Measurements from ENCODE around the gene TEX52.
"Not testable (repeated sequence)": the region's sequence is repeated elsewhere in the genome, so short reads cannot be mapped to it uniquely, and the experiment has no call there.

Gene TEX52

DNA sequence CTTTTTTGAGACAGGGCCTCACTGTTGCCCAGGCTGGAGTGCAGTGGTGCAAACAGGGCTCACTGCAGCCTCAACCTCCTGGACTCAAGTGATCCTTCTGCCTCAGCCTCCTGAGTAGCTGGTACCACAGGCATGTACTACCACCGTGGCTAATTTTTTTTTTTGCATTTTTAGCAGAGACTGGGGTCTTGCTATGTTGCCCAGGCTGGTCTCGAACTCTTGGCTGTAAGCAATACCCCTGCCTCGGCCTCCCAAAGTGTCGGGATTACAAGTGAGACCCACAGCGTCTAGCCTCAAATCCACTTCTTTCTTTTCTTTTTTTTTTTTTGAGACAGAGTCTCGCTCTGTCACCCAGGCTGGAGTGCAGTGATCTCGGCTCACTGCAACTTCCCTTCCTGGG is 6.6 kb upstream of the TEX52 start:
- not testable (repeated sequence) for DNase-seq

- DNase-seq: no peak
These were observed 6.0 kb upstream of the TEX52 start for GRCh38 chr12:2862876-2863275.

DNA sequence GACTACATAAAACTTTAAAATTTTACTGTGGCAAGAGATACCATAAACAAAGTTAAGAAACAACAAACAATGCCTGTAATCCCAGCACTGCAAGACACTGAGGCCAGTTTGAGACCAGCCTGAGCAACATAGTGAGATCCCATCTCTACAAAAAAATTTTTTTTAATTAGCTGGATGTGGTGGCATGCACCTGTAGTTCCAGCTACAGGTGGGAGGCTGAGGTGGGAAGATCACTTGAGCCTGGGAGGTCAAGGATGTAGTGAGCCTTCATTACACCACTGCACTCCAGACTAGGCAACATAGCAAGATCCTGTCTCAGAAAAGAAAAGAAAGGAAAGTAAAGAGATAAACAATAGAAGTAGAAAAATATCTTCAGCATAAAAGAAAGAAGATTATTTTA is 3.3 kb upstream of the TEX52 start:
- DNase-seq: no peak

GRCh38 chr12:2858944-2859421 is 2.1 kb upstream of the TEX52 start:
- DNase-seq: no peak

GRCh38 chr12:2858334-2858733 is 1.5 kb upstream of the TEX52 start:
- DNase-seq: no peak

DNA sequence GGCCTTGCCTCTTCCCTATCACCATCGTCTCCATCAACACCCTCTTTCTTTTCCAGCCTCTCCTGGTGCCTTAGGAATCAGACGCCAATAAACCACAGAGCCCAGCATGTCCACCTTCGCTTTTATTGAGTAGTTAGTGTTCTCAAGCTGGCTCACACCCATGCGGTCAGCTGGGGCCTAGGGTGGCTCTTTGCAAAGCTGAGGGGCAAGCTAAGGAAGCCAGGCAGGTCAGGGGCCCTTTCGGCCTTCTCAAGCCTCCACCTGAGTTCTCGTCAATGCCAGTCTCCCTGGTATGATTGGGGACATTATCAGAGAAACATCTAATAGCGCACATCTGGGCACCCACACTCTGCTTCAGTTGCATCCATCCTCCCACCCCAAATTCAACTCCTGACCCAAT is 737 bp upstream of the TEX52 start:
- no peak for DNase-seq

GRCh38 chr12:2856051-2856450 is 788 bp downstream of the TEX52 start:
- no peak for DNase-seq

DNA sequence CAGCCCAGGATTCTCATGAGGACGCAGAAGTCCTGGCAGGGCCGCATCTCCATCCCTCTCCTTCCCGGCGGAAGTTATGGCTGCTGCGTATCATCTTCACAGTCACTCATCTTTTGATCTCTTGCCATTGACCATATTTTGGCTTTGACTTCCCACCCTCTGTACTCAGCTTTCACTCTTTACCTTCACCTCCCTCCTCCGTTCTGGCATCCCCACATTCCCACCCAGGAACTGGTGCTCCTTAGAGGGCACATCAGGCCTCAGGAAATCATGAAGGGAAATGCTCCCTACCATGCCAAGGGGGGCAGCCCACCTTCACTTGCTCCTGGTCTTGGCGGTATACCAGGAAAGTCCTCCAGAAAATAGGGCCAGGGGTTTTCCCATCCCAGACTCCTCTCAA is 1.3 kb downstream of the TEX52 start:
- no peak for DNase-seq

GRCh38 chr12:2854669-2855453 is 2.0 kb downstream of the TEX52 start:
- no peak for DNase-seq

DNA sequence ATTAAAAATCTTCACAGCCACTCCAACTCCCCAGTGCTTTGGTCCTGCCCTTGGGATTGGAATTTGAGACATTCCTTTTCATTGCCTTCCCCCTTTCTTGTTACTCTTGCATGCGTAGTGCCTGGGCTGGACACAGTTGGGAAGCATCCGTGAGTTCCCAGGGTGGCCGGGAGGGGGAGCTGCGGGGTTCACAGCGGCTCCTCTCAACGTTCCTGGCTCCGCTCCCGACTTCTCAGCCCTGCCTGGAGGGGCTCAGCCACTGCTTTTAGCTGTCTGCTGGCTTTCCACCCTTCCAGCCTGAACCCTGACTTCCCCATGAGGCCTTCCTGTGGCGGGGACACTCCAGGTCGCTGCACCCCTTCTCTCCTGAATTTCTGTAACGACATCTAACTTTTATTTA is 3.2 kb downstream of the TEX52 start:
- DNase-seq: peak; percentile 89

DNA sequence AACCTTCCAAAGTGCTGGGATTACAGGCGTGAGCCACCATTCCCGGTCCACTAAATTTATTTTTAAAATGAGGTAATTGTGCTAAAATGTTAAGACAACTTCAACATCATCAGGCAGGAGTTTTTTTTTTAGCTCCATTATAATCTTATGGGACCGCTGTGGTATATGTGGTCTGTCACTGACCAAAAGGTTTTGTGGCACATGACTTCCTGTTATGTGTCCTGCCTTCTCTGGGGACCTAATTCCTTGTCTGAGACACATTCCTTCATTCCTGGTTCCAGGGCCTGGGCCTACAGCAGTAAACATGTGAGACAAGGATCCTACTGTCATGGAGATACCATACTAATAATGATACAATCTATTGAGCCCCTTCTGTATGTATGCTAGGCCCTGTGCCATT is 4.9 kb downstream of the TEX52 start:
- DNase-seq: no peak

- DNase-seq: no peak
These were observed 11.6 kb downstream of the TEX52 start for GRCh38 chr12:2845280-2845679.

- DNase-seq: no peak
These were observed 12.1 kb downstream of the TEX52 start for GRCh38 chr12:2844786-2845185.

DNA sequence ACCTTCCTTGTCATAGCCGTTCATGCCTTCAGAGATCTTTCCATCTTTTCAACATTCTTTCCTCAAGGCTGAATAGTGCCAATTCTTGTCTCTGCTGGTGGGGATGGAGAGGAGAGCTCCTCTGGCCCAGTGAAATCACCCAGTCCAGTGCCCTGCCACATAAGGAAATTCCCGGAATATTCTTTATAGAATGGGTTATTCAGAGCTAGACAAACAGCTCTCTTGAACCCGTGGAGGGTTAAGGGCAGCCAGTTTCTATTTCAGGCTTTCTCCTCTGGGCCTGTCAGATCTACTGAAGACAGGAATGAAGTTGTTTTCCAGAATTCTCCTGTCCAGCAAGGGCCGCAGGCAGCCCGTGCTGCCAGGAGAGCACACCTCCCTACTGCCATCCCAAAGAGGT is 13.9 kb downstream of the TEX52 start:
- no peak for DNase-seq

GRCh38 chr12:2841056-2841650 is 15.7 kb downstream of the TEX52 start:
- no peak for DNase-seq

- no peak for DNase-seq
These were observed 20.3 kb downstream of the TEX52 start for GRCh38 chr12:2836574-2836973.

- DNase-seq: no peak
These were observed 21.0 kb downstream of the TEX52 start for GRCh38 chr12:2835691-2836403.

- peak; percentile 86 for DNase-seq
These were observed 22.0 kb downstream of the TEX52 start, which contains the start of gene NRIP2 for GRCh38 chr12:2834581-2835491. Gene NRIP2, minus strand, starts transcription at chr12:2835035. Its CDS starts 52 bp downstream, at chr12:2834983.

DNA sequence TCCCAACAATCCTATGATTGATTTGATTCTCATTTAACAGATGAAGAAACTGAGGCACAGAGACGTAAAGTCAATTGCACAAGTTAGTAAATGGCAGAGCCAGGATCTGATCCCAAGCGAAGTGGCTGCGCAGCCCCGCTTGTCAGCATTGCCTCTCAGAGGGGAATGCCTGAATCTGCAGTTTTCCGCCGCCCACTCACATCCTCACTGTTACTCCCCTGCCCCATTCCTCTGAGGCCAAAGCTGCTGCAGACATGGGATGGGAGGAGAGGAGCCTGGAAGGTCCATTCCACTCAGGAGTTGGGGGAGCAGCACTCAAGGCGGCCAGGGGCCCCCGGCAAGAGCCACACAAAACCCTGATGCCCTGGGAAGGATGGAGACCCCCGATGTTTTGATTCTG is 23.0 kb downstream of the TEX52 start:
- DNase-seq: no peak

DNA sequence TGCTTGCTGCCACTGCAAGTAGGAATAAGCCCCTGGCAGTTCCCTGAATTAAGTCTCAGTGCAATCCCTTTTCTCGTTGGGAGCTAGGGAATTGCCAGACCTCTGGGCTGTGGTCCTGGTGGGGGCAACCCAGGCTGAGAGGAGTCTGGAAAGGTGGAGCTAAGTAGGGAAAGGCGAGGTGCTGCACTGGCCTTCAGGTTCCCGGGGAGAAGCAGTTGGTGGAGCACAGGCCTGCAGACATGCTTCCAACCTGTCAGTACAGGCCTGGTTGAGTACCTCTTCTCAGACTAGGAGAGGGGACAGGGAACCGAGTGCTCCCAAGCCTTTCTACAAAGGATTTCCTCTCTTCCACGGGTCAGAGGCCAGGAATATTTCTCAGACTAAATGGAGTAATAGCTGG is 23.5 kb downstream of the TEX52 start:
- DNase-seq: no peak

DNA sequence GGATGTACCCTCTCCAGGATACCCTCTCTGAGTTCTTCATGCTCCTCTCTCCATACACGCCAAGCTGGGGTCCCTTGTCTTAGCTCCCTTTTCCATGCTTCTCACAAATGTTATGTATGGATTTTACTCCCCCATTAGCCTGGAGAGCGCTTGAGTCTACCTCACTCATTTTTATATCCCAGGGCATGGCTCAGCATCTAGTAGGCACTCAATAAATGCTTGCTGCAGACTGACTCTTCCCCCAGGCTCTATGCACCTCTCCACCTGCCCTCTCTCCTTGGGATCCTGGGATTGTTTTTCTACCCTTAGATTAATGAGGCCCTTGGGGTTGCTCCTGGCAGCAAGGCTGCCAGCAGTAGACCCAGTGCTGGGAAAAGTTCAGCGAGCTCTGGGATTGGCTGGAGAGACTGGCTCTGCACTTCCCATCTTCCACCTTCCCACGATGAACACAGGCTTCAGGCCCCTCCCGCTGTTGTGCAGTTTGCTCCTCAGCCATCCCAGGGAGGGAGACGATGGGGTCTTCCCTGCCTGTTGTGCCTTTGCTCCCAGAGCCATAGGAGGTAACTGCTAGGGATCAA is 24.2 kb downstream of the TEX52 start:
- DNase-seq: no peak

DNA sequence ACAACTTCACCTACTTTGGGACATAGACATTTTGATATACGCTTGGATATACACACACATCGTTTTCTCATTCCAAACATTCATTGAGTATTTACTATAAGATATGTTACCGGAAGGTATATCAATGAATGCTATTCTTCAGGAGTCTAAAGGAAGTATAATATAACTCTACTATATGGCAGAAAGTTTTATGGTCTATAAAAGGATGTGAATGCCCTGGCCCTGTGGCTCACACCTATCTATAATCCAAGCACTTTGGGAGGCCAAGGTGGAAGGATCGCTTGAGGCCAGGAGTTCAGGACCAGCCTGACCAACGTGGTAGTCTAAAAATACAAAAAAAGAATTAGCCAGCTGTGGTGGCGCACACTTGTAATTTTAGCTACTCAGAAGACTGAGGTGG is 27.6 kb downstream of the TEX52 start:
- no peak for DNase-seq

Measured in right forelimb (tissue), 1 donor.